PC-3 (cell line): ENCODE data around the gene DCDC1. TPM values are rescaled to one million over a fixed set of nuclear protein-coding genes. Genes with fewer than 3 reads are reported as not detected.

Experiments
- ATAC-seq: fragments of 200-7000 bp; cut with Tn5 transposase; 2 replicates; pipeline ENCODE4 v1.9.1; 2020; ENCODE audit warnings: mild to moderate bottlenecking, moderate library complexity
- BruUV-seq: library from RNA; stranded (reverse); fragments of 400-500 nt; replicated peaks from 2 replicates; lab custom pipeline; 2021; lab: Mats Ljungman, UMichigan
- CTCF ChIA-PET: fragments of 300-600 bp; sonication (Branson Sonifier 250); formaldehyde crosslinking; loops from one replicate; lab custom pipeline; 2022; ENCODE audit warnings: antibody characterized with exemption; lab: Charles Lee
- POLR2A ChIA-PET: fragments of 300-600 bp; sonication (Branson Sonifier 250); formaldehyde crosslinking; loops from one replicate; lab custom pipeline; 2022; ENCODE audit warnings: antibody characterized with exemption; ENCODE audit not compliant: unreplicated experiment; lab: Charles Lee
- DNase-seq: peaks from one replicate; pipeline ENCODE4 v3.0.0-alpha.2; 2015
- H2AFZ ChIP-seq: fragments of 300-600 bp; sonication (generic); 2 replicates; pipeline ENCODE4 v1.6.0; 2016; ENCODE audit warnings: antibody characterized with exemption, low read length
- H3F3A ChIP-seq: fragments of 300-600 bp; sonication (generic); one replicate; pipeline ENCODE4 v1.6.0; 2017; ENCODE audit warnings: antibody characterized with exemption, low read length, control low read depth, mild to moderate bottlenecking; ENCODE audit not compliant: unreplicated experiment
- H3K27ac ChIP-seq: fragments of 300-600 bp; sonication (generic); 2 replicates; pipeline ENCODE4 v1.5.1; 2016; ENCODE audit warnings: mild to moderate bottlenecking, low read length
- H3K27me3 ChIP-seq: fragments of 300-600 bp; sonication (generic); 2 replicates; pipeline ENCODE4 v1.6.1; 2016; ENCODE audit warnings: low read length, mixed read lengths
- H3K36me3 ChIP-seq: fragments of 300-600 bp; sonication (generic); 2 replicates; pipeline ENCODE4 v1.6.1; 2016; ENCODE audit warnings: low read depth, mixed run types, low read length, mixed read lengths
- H3K4me1 ChIP-seq: fragments of 300-600 bp; sonication (generic); 2 replicates; pipeline ENCODE4 v1.5.1; 2016; ENCODE audit warnings: low read length; ENCODE audit not compliant: insufficient read depth
- H3K4me2 ChIP-seq: fragments of 300-600 bp; sonication (generic); 2 replicates; pipeline ENCODE4 v1.6.0; 2016; ENCODE audit warnings: low read length
- H3K4me3 ChIP-seq: fragments of 300-600 bp; sonication (generic); 2 replicates; pipeline ENCODE4 v1.5.1; 2016; ENCODE audit warnings: mild to moderate bottlenecking, low read length, mixed read lengths
- H3K79me2 ChIP-seq: fragments of 300-600 bp; sonication (generic); 2 replicates; pipeline ENCODE4 v1.6.1; 2017; ENCODE audit warnings: low read length, mixed read lengths
- H3K9ac ChIP-seq: fragments of 300-600 bp; sonication (generic); 2 replicates; pipeline ENCODE4 v1.6.0; 2016; ENCODE audit warnings: mild to moderate bottlenecking, low read length
- H3K9me2 ChIP-seq: fragments of 300-600 bp; sonication (generic); replicated peaks from 2 replicates; pipeline ENCODE4 v1.6.1; 2016; ENCODE audit warnings: mixed run types, low read length, mixed read lengths
- H3K9me3 ChIP-seq: fragments of 300-600 bp; sonication (generic); 2 replicates; pipeline ENCODE4 v1.6.1; 2016; ENCODE audit warnings: low read length, mixed read lengths
- H4K20me1 ChIP-seq: fragments of 300-600 bp; sonication (generic); 2 replicates; pipeline ENCODE4 v1.6.1; 2016; ENCODE audit warnings: low read length, mixed read lengths
- CTCF ChIP-seq: fragments of 300-600 bp; sonication (generic); conservative IDR thresholded peaks from 2 replicates; pipeline ENCODE4 v1.5.1; 2017; ENCODE audit warnings: antibody characterized with exemption, low read depth, mild to moderate bottlenecking, low read length
- EZH2 ChIP-seq: fragments of 300-600 bp; sonication (generic); IDR thresholded peaks from one replicate; pipeline ENCODE4 v1.6.1; 2017; ENCODE audit warnings: antibody characterized with exemption, mild to moderate bottlenecking, low read length; ENCODE audit not compliant: unreplicated experiment
- EZH2phosphoT487 ChIP-seq: fragments of 300-600 bp; sonication (generic); IDR thresholded peaks from 2 replicates; pipeline ENCODE4 v1.6.1; 2018; ENCODE audit warnings: mild to moderate bottlenecking, antibody characterized with exemption, low read length, borderline replicate concordance
- intact Hi-C: fragments of 100-400 bp; cut with micrococcal nuclease; formaldehyde crosslinking; loops from 2 replicates; pipeline ENCODE4 v1.9.0; 2023
- total RNA-seq: library from RNA; depleted of rRNA; stranded (reverse); fragments of >200 nt; gene quantifications from 2 replicates; pipeline ENCODE4 v1.2.3, GENCODE V29; 2014

Gene DCDC1
- total RNA-seq, 1 experiment from 2014 or later = not detected

DNA sequence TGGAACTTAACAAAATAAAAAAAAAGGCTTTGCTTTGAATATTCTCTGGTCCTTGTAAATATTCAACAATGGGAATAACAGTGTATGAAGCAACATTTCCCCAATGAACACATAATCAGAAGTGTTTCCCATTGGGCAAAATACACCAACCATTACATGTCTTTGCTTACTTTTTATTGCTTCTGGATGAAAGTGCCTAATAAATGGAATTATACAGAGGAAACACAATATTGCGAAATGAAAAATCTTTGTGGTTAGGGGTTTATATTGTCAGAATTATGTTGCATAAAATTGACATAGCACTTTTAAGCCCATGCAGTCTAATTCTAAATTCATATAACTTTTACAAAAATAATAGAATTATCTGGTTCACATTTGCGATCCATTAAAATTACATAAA is 386.4 kb downstream of the DCDC1 start:
- Histone ChIP-seq H2AFZ (no peak overlapping the region), H3K27me3 (0 out of 2 replicates have a peak, but pooled peaks cover 3% of the 10 kb centered on the region), H3K27ac (no peak overlapping the region), H3K36me3 (no peaks in the 10 kb centered on the region), H4K20me1 (no peaks in the 10 kb centered on the region), H3K79me2 (no peaks in the 10 kb centered on the region), H3K9ac (no peak overlapping the region), H3K4me3 (no peak overlapping the region), H3K9me2 (no peaks in the 10 kb centered on the region), H3K4me1 (no peaks in the 10 kb centered on the region), H3F3A (no peaks in the 10 kb centered on the region), H3K9me3 (no peaks in the 10 kb centered on the region), H3K4me2 (no peak overlapping the region)
- DNase-seq (no peak), ATAC-seq (no peak)
- ChIA-PET CTCF (no interaction called here), POLR2A (no interaction called here)
- intact Hi-C loops = no loop called here
- no TSS peak for BruUV-seq
- TF ChIP-seq EZH2phosphoT487 = no peak
- TF ChIP-seq CTCF = no peak
- TF ChIP-seq EZH2 = no peak

- CTCF ChIA-PET = no interaction called here
- intact Hi-C loops = no loop called here
Measured at GRCh38 chr11:30967579-30967978, 402.0 kb downstream of the DCDC1 start.

More at GRCh38 chr11:30967579-30967978, 402.0 kb downstream of the DCDC1 start:
- Histone ChIP-seq H3K9me2 (no peaks in the 10 kb centered on the region), H3K4me1 (no peaks in the 10 kb centered on the region), H3K27me3 (no peaks in the 10 kb centered on the region), H3K4me2 (no peak overlapping the region), H2AFZ (no peak overlapping the region), H3F3A (no peaks in the 10 kb centered on the region), H3K9ac (no peak overlapping the region), H4K20me1 (no peaks in the 10 kb centered on the region), H3K79me2 (no peaks in the 10 kb centered on the region), H3K9me3 (no peaks in the 10 kb centered on the region), H3K4me3 (no peak overlapping the region), H3K36me3 (no peaks in the 10 kb centered on the region), H3K27ac (no peak overlapping the region)
- DNase-seq (no peak), ATAC-seq (no peak)
- no TSS peak for BruUV-seq
- TF ChIP-seq CTCF = no peak
- TF ChIP-seq EZH2 = no peak
- TF ChIP-seq EZH2phosphoT487 = no peak
- POLR2A ChIA-PET = no interaction called here
